DMS 273 (cell line): ENCODE results near the gene PER3.

Source experiments
- DNase-seq: peaks from one replicate; lab custom pipeline; 2025; ENCODE audit not compliant: unreplicated experiment; lab: John Stamatoyannopoulos, UW

PER3 gene

GRCh38 chr1:7778133-7778628 is 5.9 kb upstream of the PER3 start:
- no peak for DNase-seq

- no peak for DNase-seq
Measured at GRCh38 chr1:7780976-7781375, 3.1 kb upstream of the PER3 start.

DNA sequence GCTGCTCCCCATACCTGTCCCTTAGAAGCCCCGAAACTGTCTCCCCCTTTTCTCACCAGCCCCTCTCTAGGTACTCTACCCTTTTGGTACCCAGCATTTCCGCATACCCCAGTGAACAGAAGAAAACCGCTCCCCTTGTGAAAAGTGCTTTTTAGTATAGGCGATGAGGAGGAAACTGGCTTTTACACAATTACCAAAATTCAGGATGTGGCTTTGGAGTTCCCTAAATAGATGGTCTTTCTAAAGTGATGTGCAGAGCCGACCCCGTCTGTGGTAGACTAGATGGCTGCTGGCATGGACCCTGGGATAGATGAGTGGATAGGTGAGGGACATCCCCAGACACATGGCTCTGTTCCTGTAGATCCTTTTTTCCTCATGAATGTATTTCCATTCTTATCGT is 2.6 kb upstream of the PER3 start:
- DNase-seq = no peak

- no peak for DNase-seq
Measured at GRCh38 chr1:7781923-7782495, 2.1 kb upstream of the PER3 start.

DNA sequence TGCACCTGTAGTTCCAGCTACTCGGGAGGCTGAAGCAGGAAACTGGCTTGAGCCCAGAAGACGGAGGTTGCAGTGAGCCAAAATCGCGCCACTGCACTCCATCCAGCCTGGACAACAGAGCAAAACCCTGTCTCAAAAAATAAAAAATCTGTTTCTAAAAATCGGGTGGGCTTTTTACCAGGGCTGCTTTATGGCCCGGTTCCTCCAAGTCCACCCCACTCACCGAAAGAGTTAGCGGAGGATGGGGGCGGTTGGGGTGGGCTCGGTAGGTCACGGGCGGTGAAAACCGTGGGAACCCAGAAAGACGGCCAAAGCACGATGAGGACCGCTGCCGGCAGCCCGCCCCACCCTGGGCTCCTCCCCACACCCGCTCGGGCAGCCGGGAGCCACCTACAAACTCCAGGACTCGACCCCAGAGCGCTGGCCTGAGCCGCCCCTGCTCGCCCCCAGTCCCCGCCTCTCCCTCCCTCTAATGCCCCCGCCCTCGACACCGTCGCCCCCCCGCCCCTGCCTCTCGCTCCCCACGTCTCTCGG is 846 bp upstream of the PER3 start:
- DNase-seq = peak; percentile 84

DNA sequence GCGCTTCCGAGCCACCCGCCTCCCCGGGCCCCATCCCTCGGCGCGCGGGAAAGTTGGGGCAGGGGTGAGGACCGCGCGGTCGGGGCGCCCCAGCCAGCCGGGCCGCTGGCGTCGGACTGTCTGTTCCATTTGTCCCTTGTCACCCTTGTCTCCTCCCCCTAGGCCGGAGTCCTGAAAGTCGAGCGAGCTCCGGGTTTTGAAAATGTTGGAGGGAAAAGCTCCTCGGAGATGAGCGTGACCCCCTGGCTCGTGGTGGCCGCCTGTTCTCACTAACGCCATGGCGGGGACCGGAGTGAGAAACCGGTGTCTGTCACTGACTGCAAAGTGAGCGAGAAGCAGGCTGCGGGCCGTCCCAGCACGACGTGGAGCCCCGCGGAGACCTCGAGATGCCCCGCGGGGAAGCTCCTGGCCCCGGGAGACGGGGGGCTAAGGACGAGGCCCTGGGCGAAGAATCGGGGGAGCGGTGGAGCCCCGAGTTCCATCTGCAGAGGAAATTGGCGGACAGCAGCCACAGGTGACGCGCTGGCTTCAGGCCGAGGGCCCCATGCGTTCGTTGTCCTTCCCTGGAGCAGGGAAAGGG is 491 bp downstream of the PER3 start:
- DNase-seq = peak; percentile 51

- no peak for DNase-seq
Measured at GRCh38 chr1:7785108-7785507, 1.0 kb downstream of the PER3 start.

DNA sequence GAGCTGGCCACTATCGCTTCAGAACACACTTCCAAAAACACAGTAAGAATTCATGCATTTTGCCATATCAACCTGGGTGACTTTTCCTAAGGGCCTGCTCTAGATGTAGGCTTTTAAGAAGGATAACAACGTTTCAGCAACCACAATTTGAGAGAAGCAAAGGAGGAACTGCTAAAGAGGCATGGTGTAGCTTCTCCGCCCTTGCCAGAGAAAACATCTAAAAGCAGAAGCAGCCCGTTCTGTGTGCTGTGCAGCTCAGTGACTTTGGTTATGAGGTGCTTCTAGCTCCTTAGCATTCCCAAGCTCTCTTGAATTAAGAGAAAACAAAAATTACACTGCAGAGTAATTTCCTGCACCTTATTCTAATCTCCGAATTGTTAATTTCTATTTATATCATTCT is 2.7 kb downstream of the PER3 start:
- no peak for DNase-seq

DNA sequence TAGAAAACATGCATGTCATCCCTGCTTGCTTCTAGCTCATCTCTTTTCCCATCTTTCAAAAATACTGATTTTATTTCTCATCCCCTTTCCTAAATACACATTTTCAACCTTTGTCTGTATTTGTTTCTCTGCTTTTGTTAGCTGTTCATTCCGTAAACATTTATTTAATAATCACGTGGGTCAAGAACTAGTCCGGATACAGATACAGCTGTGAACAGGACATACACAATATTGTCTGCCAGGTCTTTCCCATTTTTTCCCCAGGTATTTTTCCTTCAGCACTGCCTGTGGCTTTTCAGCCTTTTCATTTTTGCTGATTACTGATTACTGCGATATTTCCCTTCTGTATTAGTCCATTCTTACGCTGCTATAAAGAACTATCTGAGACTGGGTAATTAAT is 5.7 kb downstream of the PER3 start:
- no peak for DNase-seq

DNA sequence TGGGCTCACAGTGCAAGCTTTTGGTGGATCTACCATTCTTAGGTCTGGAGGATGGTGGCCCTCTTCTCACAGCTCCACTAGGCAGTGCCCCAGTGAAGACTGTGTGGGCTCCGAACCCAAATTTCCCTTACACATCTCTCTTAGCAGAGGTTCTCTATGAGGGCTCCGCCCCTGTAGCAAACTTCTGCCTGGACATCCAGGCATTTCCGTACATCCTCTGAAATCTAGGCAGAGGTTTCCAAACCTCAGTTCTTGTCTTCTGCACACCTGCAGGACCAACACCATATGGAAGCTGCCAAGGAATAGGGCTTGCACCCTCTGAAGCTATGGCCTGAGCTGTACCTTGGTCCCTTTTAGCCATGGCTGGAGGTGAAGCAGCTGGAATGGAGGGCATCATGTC is 6.9 kb downstream of the PER3 start:
- DNase-seq = peak; percentile 11

GRCh38 chr1:7795406-7795805 is 11.3 kb downstream of the PER3 start:
- DNase-seq = no peak

DNA sequence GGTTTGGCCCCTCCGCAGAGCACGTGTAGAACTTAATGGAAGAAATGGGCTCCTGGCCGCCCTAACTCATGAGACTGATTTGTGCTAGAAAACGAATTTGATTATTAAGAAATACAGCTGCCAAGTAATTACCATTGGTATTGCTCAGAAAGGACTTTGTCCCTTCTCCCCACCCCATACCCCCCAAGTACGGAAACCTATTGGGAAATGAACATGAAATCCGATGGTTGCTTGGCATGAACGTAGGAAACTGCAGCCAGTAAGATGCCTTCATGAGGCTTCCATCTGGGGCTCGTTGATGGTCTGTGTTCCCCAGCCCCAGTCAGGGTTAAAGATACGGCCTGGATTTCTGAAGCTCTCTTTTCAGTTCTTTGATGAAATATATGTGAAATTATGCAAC is 21.4 kb downstream of the PER3 start:
- no peak for DNase-seq

GRCh38 chr1:7808253-7808844 is 24.3 kb downstream of the PER3 start:
- peak; percentile 48 for DNase-seq

DNA sequence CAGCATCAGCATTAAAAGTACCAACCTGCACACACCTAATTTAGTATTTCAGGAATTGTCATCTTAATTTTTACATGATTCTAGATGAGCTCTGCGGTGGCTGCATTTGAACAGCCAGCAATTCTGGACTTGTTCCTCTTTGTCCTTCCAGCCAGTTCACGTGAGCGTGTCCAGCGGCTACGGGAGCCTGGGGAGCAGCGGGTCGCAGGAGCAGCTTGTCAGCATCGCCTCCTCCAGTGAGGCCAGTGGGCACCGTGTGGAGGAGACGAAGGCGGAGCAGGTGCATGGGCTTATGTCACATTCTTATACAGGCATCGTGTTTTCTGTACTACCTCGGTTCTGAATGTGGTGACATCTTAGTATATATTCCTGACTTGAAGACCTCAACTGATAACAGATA is 25.7 kb downstream of the PER3 start:
- no peak for DNase-seq

DNA sequence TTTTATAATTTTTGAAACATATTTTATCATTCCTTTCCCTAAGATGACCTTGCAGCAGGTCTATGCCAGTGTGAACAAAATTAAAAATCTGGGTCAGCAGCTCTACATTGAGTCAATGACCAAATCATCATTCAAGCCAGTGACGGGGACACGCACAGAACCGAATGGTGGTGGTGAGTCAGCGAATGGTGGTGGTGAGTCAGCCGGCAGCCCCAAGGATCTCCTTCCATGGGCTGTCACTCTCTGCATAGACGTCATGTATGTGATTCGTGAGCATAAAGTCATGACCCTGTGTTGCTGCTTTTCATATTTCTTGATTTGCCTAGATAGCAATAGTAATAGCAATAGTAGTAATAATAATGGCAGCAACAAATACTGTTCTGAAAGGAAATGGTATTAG is 26.3 kb downstream of the PER3 start:
- no peak for DNase-seq

DNA sequence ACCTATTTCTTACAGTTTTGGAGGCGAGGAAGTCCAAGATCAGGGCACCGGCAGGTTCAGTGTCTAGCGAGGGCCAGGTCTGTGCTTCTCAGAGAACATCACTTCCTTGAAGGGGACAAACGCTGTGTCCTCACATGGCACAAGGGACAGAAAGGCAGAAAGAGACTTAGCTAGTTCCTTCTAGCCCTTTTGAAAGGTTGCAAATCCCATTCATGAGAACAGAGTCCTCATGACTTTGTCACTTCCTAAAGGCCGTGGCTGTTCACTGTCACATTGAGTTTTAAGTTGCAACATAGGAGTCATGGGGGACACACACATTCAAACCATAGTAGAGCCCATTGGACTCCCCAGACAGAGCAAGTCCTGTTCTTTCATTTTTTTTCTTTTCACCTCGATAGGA is 27.4 kb downstream of the PER3 start:
- DNase-seq = no peak

- no peak for DNase-seq
Measured at GRCh38 chr1:7813677-7814373, 29.7 kb downstream of the PER3 start.

DNA sequence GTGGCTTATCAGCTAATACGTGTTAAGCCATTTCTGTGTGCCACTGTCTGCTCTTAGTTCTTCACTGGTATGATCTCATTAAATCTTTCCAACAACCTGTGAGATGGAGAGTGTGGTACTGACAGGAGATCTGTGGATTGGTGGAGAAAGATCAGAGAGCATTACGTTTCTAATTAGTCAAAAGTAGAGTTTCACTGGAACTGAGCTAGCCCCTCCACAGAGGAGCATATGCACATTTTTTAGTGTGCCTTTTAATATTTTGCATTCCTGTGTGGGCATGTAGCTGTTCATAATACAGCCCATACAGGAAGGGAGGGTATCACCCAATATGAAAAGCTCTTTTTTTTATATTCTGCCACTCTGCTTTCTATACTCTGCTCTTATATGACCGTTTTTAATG is 37.2 kb downstream of the PER3 start:
- DNase-seq = no peak

GRCh38 chr1:7824701-7825100 is 40.6 kb downstream of the PER3 start:
- DNase-seq = no peak

DNA sequence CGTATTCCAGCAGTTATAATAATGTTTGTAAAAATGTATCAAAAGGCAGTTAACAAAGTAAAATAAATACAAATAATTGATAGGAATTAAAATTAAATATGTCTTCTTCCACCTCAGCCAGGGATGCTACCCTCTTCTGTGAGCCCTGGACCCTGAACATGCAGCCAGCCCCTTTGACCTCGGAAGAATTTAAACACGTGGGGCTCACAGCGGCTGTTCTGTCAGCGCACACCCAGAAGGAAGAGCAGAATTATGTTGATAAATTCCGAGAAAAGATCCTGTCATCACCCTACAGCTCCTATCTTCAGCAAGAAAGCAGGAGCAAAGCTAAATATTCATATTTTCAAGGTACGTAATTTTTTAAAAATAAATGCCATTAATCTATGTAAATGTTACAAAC is 42.3 kb downstream of the PER3 start:
- DNase-seq = no peak

- DNase-seq = no peak
Measured at GRCh38 chr1:7827126-7827955, 43.2 kb downstream of the PER3 start.
